Fibroblast of skin of left quadriceps (primary cell): Measurements from ENCODE around the gene CALR.
"Not testable (repeated sequence)": the region's sequence is repeated elsewhere in the genome, so short reads cannot be mapped to it uniquely, and the experiment has no call there.

Experiments
- DNase-seq, 2 experiments: peaks; one replicate each; pipeline ENCODE4 v3.0.0-alpha.2; 2013; ENCODE audit warnings: low read depth in 2 of 2

CALR gene

DNA sequence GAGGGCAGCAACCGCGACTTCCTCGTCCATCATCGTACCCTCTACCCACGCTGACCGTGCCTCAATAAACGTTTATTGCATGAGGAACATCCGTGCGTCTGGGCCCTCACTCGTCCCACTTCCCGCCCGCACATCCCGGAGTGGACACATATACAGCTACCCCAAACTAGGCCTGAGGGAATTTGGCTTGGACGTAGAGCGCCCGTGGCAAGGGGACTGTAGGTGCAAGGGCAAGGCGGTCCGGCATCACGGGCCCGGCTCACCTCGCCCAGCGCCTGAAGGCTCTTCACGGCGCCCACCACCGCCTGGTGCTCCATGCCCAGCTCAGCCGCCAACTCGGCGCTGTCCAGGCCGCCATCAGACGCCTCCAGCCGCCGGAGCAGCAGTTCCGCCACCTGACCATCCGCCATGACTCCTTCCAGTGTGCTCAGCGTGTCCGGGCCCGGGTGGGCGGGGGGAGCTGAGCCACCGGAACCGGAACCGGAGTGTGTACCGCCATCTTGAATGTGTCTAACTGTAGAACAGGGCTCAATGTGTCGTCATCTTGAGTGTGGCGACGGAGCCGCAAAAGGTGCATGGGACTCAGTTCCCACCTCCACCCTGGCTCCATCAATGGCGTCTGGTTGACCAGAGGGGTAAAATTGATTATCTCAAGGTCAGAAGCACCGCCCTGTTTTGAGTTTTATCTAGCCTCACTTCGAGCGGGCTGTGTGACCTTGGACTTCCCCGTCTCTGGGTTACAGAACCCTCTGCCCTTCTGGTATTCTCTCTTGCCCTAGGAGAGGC is 4.9 kb upstream of the CALR start, which contains the start of gene FARSA:
Gene FARSA (minus strand): TSS at position 425 of the 786 bp plus-strand sequence. CDS start 15 bp downstream, at position 410.
- peak; percentile 71 to 75 for DNase-seq

DNA sequence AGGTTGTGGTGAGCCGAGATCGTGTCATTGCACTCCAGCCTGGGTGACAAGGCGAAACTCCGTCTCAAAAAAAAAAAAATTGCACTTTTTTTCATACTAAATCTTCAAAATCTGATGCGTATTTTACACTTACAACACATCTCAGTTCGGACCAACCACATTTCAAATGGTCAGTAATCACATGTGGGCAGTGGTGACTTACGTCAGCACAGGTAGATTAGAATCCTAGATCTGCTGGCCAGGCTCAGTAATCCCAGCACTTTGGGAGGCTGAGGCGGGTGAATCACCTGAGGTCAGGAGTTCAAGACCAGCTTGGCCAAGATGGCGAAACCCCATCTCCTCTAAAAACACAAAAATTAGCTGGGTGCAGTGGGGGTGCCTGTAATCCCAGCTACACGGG is 3.3 kb upstream of the CALR start:
- DNase-seq = no peak

DNA sequence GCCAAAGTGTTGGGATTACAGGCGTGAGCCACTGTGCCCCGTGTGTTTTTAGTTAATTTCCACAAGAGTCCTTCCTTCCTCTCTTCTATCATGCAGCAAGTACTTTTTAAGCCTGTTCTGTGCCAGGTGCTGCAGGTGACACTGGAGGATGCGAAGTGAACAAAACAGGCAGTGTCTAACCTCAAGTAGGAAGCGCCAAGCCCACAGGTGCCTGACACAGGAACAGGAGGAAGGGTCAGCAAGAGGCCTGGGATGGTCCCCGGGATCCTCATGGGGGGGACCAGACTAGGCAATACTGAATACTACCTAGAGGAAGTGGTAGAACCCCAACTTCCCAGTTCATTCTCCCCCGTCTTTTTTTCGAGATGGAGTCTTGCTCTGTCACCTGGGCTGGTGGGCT is 1.8 kb upstream of the CALR start:
- no peak for DNase-seq

DNA sequence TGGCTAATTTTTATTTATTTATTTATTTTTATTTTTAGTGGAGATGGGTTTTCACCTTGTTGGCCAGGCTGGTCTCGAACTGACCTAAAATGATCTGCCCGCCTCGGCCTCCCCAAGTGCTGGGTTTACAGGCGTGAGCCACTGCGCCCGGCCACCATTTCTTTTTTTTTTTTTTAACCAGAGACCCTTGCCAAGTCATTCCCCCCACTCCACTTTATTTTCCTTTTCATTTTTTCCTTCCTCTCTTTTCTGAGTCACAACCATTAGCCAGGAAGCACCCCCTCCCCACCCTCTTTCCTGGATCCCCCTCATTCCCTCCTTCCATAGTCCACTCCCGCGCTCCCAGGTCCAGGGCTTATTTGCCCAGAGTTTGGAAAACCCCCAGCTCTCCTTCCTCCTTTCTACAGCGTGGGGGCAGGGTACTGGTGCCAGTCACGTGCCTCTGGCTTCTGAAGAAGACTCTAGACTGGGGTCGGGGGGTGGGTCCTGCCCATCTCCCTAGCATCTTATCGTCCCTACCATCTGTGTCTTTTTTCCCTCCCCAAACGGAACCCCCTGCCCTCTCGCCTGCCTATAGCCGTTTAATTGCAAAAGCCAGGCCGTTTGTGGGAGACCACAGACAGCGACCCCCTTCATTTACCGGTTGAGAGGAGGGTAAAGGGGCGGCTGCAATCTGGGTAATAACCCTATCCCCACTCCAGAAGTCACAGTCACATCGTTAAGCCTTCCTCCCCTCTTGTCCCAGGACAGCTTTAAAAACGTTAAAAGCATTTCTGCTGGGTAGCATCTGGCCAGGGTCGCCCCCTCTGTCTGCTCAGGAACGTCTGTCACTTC is 1.1 kb upstream of the CALR start:
- no peak for DNase-seq

DNA sequence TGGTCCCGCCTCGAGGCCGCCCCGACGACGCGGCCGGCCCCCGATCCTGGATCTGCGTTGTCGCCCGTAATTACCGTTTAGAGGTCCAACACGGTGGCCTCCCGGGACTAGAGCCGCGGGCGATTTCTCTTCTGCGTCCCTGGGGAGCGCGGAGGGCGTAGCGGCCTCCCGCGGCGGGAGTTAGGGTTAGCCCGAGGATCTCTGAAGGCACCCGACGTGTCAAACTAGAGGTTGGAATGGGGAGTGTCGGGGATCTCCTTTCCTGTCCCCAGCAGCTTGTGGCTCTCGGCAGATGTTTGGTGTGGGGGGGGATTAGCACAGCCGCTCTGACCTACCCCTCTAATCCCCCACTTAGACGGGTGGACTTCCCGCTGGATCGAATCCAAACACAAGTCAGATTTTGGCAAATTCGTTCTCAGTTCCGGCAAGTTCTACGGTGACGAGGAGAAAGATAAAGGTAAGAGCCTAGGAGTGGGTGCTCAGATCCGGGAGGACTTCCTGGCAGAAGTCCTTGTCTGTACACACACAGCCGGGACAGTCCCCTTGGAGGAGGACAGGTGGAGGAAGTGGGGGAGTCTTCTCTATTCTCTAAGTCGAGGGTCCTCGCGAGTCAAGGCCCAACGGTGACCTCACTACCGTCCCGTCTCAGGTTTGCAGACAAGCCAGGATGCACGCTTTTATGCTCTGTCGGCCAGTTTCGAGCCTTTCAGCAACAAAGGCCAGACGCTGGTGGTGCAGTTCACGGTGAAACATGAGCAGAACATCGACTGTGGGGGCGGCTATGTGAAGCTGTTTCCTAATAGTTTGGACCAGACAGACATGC is 581 bp downstream of the CALR start:
- DNase-seq = no peak

DNA sequence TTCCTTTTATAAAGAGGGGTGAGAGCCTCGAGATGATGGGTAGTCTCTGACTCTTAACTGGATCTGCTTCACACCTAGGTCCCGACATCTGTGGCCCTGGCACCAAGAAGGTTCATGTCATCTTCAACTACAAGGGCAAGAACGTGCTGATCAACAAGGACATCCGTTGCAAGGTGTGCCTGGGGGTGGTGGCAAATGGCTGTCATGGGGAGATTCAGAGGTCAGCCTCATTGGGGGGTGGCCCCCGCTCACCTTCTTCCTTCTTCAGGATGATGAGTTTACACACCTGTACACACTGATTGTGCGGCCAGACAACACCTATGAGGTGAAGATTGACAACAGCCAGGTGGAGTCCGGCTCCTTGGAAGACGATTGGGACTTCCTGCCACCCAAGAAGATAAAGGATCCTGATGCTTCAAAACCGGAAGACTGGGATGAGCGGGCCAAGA is 1.6 kb downstream of the CALR start:
- DNase-seq = no peak

DNA sequence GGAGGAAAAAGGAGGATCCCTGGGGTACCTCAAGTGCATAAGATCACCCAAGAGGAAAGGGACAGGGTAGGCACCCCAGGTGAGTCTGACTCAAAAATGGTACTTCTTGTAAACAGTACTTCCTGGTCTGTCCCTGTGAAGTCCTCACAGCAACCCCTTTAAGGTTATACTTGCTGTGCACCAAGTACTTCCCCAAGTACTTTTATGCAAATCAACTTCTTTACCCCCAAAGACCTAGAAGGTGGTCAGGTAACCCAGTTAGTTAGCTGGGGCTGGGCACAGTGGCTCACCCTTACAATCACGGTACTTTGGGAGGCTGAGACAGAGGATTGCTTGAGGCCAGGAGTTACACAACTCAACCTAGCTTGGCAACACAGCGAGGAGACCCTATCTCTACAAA is 2.5 kb downstream of the CALR start:
- no peak for DNase-seq

DNA sequence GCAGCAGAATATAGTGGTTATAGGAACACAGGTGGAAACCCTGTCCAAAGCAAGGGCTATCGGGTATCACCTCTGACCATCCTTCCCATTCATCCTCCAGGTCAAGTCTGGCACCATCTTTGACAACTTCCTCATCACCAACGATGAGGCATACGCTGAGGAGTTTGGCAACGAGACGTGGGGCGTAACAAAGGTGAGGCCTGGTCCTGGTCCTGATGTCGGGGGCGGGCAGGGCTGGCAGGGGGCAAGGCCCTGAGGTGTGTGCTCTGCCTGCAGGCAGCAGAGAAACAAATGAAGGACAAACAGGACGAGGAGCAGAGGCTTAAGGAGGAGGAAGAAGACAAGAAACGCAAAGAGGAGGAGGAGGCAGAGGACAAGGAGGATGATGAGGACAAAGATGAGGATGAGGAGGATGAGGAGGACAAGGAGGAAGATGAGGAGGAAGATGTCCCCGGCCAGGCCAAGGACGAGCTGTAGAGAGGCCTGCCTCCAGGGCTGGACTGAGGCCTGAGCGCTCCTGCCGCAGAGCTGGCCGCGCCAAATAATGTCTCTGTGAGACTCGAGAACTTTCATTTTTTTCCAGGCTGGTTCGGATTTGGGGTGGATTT is 5.1 kb downstream of the CALR start:
- DNase-seq = no peak

DNA sequence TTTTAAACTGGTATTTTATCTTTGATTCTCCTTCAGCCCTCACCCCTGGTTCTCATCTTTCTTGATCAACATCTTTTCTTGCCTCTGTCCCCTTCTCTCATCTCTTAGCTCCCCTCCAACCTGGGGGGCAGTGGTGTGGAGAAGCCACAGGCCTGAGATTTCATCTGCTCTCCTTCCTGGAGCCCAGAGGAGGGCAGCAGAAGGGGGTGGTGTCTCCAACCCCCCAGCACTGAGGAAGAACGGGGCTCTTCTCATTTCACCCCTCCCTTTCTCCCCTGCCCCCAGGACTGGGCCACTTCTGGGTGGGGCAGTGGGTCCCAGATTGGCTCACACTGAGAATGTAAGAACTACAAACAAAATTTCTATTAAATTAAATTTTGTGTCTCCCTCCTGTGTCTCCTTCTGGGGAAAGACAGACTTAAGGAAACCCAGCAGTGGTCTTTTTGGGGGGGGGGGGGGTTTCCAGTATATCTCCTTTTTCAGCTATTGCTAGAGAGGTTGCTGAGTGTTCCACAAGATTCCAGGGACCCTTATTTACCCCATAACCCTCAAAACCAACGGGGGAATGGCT is 5.8 kb downstream of the CALR start:
- no peak for DNase-seq

DNA sequence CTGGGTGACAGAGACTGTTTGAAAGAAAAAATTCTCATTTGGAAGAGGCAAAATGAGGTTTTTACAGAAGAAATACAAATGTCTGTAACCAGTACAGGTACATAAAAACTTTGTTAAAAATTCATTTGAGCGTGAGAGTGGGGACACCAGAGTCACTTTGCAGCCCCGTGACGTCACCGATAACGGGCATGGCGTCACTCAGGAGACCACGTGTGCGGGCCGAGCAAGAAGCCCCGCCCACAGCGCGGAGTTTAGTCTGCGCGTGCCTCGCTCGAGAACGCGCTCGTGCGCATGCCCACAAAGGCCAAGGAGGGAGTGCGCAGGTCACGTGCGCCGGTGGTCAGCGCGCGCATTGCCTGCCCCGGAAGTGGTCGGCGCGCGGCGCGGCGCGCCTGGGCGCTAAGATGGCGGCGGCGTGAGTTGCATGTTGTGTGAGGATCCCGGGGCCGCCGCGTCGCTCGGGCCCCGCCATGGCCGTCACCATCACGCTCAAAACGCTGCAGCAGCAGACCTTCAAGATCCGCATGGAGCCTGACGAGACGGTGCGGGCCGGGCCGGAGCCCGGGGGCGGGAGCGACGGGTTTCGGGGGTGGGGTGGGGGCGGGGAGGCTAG is 7.2 kb downstream of the CALR start, which contains the start of gene RAD23A:
Gene RAD23A (plus strand): TSS at position 384 of the 613 bp plus-strand sequence. CDS start 87 bp downstream, at position 471.
- peak; percentile 96 to 97 for DNase-seq

DNA sequence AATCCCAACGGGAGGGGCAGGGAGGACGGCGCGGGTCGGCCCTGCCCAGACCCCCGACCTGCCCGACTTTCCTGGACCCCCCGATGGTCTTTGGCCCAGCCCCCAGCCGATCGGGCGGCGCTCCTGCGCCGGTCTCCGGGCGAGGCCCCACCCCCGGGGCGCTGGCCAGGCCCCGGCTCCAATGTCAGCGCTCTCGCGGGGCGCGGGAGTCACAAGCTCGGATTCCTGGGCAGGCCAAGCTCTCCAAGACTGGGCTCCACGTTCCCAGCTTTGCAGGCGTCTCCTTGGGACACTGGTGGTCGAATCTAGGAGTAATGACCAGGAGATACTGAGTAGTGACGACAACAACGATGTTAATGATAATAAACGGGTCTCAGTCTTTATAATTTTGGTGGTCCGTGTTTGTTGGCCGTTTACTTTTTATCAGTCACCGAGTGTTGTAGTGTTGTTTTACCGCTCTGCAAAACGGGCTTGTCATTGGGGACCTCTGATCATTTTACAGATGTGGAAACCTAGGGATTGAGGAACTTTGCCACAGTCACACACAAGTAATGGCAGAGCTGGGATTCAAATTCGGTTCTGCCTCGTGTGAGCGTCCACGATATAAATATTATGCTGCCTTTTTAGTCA is 7.8 kb downstream of the CALR start:
- no peak for DNase-seq

DNA sequence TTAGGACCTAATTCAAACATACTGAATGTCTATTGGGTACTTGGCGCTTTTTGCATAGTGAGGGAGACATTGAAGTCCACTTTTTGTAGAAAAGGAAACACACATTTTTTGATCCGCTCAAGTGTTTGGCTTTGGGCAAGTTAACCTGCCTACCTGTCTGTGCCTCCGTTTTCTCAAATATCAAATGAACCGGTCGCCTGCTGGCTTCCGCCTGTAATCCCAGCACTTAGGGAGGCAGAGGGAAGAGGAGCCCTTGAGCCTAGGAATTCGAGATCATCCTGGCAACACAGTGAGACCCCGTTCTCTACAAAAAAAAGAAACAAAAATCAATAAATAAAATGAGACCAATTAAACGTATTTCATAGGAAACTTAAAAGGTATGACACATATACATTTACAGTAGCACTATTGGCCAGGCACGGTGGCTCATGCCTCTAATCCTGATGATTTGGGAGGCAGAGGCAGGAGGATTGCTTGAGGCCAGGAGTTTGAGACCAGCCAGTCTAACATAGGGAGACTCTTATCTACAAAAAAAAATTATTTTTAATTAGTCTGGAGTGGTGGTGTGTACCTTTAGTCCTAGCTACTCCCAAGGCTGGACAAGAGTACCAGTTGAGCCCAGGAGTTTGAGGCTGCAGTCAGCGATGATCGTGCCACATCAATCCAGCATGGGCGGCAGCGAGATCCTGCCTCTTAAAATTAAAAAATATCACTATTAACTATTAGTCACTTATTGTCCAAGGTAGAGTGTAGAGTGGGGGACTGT is 8.5 kb downstream of the CALR start:
- no peak for DNase-seq

DNA sequence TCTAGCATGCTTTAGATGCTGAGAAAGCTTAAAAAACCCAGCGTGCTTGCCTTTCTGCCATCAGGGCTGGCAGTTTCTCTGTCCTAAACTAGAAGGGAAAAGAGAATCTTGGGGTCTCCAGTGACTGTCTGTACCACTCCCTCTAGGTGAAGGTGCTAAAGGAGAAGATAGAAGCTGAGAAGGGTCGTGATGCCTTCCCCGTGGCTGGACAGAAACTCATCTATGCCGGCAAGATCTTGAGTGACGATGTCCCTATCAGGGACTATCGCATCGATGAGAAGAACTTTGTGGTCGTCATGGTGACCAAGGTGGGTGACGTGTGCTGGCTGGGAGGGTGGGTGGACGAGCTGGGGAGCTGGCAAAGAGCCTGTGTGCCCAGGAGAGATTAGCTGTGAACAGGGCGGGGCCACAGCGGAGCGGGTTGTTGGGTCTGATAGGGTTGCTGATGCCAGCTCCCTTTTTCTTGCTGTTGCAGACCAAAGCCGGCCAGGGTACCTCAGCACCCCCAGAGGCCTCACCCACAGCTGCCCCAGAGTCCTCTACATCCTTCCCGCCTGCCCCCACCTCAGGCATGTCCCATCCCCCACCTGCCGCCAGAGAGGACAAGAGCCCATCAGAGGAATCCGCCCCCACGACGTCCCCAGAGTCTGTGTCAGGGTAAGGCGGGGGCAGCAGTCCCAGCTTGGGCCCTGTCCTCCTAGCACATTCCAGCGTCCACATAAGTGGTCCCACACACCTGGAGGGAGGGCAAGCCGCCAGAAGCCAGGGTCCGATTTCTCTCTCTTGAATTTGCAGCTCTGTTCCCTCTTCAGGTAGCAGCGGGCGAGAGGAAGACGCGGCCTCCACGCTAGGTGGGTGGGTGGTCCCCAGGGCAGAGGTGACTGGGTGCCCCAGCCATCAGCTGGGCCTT is 9.5 kb downstream of the CALR start:
- no peak for DNase-seq

DNA sequence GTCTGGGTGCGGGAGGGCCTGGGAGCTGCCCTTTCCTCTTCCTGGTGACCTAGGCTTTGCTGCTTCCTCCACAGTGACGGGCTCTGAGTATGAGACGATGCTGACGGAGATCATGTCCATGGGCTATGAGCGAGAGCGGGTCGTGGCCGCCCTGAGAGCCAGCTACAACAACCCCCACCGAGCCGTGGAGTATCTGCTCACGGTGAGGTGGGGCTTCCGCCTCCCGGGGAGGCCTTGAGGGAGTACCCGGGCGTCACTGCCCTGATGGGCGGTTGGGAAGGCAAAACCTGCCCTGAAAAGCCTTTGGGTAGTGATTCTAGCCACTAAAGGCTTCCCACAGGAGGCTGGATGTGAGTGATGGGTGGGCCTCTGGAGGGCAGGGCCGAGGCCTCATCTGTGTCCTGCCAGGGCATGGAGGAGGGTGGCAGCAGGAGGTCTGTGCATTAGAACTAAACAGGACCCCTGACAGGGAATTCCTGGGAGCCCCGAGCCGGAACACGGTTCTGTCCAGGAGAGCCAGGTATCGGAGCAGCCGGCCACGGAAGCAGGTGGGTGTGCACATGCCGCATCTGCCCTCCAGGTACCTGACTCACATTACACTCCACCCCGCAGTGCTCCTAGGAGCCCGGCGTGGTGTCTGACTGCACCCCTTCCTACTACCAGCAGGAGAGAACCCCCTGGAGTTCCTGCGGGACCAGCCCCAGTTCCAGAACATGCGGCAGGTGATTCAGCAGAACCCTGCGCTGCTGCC is 10.4 kb downstream of the CALR start:
- no peak for DNase-seq

DNA sequence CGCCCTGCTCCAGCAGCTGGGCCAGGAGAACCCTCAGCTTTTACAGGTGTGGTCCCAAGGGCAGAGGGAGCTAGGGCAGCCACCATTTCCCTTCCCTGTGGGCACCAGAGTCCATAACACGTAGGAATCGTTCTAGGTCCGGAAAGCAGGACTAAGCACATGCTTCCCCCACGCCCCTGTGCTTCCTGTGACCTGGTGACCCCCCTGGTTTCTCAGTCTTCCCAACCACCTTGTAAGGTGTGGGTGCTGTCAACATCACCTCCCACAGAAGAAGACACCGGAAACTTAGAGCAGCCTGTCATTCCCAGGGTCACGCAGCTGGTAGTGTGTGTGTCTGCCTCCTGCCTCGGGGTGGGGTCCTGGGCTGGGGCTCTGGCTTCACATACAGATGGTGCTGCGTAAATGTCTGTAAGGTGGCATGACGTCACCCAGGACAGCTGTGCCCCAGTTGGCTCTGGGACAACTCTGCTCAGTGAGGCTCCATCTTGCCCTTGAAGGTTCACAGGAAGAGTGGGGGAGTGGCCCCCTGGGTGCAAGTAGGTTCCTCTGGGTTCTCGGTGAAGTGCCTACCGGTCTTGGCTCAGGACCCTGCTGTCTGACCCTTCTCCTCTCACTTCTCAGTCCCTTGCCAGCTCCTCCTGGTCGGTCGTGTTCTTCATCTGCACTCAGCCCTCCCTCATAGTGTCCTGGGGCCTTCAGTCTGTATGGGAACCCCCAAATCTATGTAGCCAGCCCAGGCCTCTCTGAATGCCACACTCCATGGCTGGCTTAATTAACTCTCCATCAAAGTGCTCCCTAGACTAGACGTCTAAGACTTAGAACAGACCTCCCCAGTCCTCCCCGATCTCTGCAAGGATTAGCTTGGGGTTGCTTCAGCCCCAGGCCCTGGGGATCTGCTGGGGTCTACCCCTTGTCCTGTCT is 11.2 kb downstream of the CALR start:
- DNase-seq = no peak

DNA sequence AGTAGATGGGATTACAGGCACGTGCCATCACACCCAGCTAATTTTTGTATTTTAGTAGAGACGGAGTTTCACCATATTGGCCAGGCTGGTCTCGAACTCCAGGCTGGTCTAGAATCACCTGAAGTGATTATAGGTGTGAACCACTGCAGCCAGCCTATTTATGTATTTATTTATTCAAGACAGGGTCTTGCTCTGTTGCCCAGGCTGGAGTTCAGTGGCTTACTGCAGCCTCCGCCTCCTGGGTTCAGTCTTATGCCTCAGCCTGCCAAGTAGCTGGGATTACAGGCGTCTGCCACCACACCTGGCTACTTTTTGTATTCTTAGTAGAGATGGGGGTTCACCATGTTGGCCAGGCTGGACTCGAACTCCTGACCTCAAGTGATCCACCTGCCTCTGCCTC is 13.6 kb downstream of the CALR start:
- DNase-seq = not testable (repeated sequence)
